GM23248 (cell line): ENCODE data around the gene CCDC183.

Source experiments
- EZH2 ChIP-seq: fragments of 200-600 bp; sonication (generic); IDR thresholded peaks from 2 replicates; pipeline ENCODE4 v1.6.1; 2018; ENCODE audit warnings: antibody characterized with exemption, mild to moderate bottlenecking; ENCODE audit not compliant: insufficient read depth, poor library complexity, severe bottlenecking
- EZH2phosphoT487 ChIP-seq: fragments of 200-600 bp; sonication (generic); IDR thresholded peaks from 2 replicates; pipeline ENCODE4 v1.6.1; 2018; ENCODE audit warnings: antibody characterized with exemption, moderate library complexity, mild to moderate bottlenecking, low read depth; ENCODE audit not compliant: insufficient read depth

DNA sequence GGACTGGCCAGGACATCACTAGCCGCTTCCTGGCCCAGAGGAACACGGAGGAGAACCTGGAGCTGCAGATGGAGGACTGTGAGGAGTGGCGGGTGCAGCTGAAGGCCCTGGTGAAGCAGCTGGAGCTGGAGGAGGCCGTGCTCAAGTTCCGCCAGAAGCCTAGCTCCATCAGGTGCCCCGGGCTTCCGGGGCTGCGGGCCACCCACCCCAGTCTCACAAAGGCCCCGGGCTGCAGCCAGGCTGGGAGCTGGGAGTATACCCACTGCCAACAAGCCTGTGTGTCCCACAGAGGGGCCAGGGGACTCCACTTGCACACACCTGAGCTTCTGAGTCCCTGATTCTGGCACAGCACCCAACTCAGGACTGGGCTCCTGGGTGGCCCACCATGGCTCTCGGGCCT lies 9.9 kb downstream of the CCDC183 start:
- no peak for TF ChIP-seq EZH2
- no peak for TF ChIP-seq EZH2phosphoT487
